GM12801 (cell line): ENCODE measurements around the gene SMYD3.

Experiments used
- CTCF ChIP-seq: IDR thresholded peaks from one replicate; pipeline ENCODE4 v1.5.1; 2011; ENCODE audit warnings: control low read depth; ENCODE audit not compliant: insufficient read length; ENCODE audit errors: extremely low read depth

The SMYD3 gene

GRCh38 chr1:246107516-246108277, 399.4 kb downstream of the SMYD3 start:
- TF ChIP-seq CTCF: no peak

- no peak for TF ChIP-seq CTCF
These were observed 400.7 kb downstream of the SMYD3 start for GRCh38 chr1:246106342-246106763.

GRCh38 chr1:246104927-246105326, 402.2 kb downstream of the SMYD3 start:
- TF ChIP-seq CTCF: no peak

GRCh38 chr1:246099570-246099969, 407.5 kb downstream of the SMYD3 start:
- TF ChIP-seq CTCF: no peak

- TF ChIP-seq CTCF: no peak
These were observed 410.7 kb downstream of the SMYD3 start for GRCh38 chr1:246096356-246096755.

GRCh38 chr1:246095443-246095842, 411.6 kb downstream of the SMYD3 start:
- no peak for TF ChIP-seq CTCF

GRCh38 chr1:246093230-246093629, 413.8 kb downstream of the SMYD3 start:
- TF ChIP-seq CTCF: no peak
